Mucosa of descending colon (tissue), 3 donors: ENCODE results near the gene PSMD1. TPM values are rescaled to one million over a fixed set of nuclear protein-coding genes. Genes with fewer than 3 reads are reported as not detected.

Source experiments
- ATAC-seq: fragments of 200-7000 bp; cut with Tn5 transposase; one replicate; pipeline ENCODE4 v1.9.1; 2020; ENCODE audit warnings: mild to moderate bottlenecking, moderate library complexity
- DNase-seq, 3 donors: peaks; one replicate each; pipeline ENCODE4 v3.0.0-alpha.2; 2020
- H3K36me3 ChIP-seq: fragments of 200-600 bp; one replicate; pipeline ENCODE4 v1.8.0; 2021; ENCODE audit warnings: low read depth, mild to moderate bottlenecking
- H3K4me1 ChIP-seq: fragments of 200-600 bp; one replicate; pipeline ENCODE4 v1.8.0; 2021; ENCODE audit warnings: low read depth, mild to moderate bottlenecking
- H3K4me3 ChIP-seq: fragments of 200-600 bp; one replicate; pipeline ENCODE4 v1.8.0; 2021; ENCODE audit warnings: mild to moderate bottlenecking
- H3K9me3 ChIP-seq: fragments of 200-600 bp; one replicate; pipeline ENCODE4 v1.8.0; 2021; ENCODE audit warnings: mild to moderate bottlenecking
- intact Hi-C, 2 donors: fragments of 100-400 bp; cut with DNase I in 1 of 2; cut with micrococcal nuclease in 1 of 2; formaldehyde crosslinking; loops; one replicate each; pipeline versions ENCODE4 v1.11.0 to v1.11.1; 2022; cut with DNase I, micrococcal nuclease
- long read RNA-seq, 2 donors: library from polyadenylated mRNA; unstranded; transcript quantifications; one replicate each; pipeline ENCODE4 v2.0.0, GENCODE V29; 2019 to 2021
- total RNA-seq, 3 donors: library from RNA; stranded (reverse); fragmentation: NEBNext Ultra II Directional in 2 of 3; extraction: Animal tissue kit (Norgen Biotek cat#: 25700) in 2 of 3; gene quantifications; one replicate each; pipeline versions ENCODE4 v1.2.1 to v1.2.4, GENCODE V29; 2021 to 2023
- TF ChIP-seq, protein P1 (sequence below): fragments of 200-600 bp; IDR thresholded peaks from one replicate; pipeline ENCODE4 v1.8.0; 2022; ENCODE audit warnings: antibody characterized with exemption, mild to moderate bottlenecking
- donor health status: DM: no; HTN: no; CAD: no; lungs with moderate emphysema.
- donor health status: DM: no; HTN: no; CAD: no.
- donor health status: DM: no; HTN: yes; CAD: no.

The PSMD1 gene
- 10 to 100 TPM; 68.1 to 90.4 (median 76.6) TPM for total RNA-seq
- long read RNA-seq, donor 1, transcript PSMD1-201 (25 exons, 3,326 nt) = major isoform, 48 of 92 reads
- long read RNA-seq, donor 1, partial matches to known transcripts = 39 of 92 reads
- long read RNA-seq, donor 1, other reads (novel, unspliced or antisense) = 5 of 92 reads
- long read RNA-seq, donor 2, partial matches to known transcripts = 68 of 74 reads
- long read RNA-seq, donor 2, other reads (novel, unspliced or antisense) = 4 of 74 reads

DNA sequence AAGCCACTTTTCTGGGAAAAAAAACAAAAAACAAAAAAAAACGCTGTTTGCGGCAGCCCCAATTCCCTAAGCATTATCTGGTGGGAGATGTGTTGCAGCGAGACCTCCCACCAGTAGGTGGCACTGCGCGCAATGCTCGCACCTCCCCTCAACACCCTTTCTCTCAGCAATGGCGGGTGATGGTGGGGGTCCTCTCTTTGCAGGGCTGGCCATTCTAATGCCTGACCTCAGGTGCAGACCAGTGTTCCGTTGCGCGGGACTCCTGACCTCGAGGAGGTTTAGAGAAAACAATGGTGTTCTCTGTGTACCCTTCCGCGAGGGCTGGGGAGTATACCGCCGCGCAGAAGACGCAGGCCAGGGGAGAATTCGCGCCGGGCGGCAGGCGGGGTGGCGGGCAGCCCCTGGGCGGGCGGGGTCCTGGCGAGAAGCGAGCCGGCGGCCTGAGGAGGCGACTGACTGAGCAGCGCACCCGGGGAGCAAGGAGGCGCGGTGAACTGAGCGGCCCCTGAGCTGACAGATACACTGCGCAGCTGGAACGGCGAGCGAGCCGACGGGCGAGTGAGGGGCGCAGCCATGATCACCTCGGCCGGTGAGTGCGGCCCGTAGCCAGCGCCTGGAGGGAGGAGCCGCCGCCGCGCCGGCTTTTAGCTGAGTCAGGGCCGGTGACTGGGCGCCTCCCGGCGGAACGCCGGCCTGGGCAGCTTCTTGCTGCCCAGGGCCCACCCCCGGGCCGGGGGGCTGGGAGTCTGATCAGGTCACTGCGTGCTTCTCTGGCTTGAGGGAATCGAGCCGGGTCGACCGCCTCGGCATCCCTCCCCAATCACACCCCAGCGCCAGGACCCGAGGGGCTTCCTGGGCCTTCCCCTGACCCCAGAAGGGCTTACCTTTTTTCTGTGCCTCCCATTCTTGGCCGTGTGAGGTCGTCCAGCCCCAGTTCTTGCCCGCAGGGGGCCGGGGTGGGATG lies at the start of gene PSMD1:
TSS of gene PSMD1 (plus strand) at position 415 of the 964 bp plus-strand sequence. CDS start at position 574, 159 bp downstream.
- H3K36me3 ChIP-seq = no peaks in the 10 kb centered on the region
- ATAC-seq = peak; percentile 93
- peak; percentile 92 to 97 (median 94) for DNase-seq
- peak within 1 kb of the TSS; percentile 98 for H3K4me3 ChIP-seq
- H3K9me3 ChIP-seq = no peaks in the 10 kb centered on the region
- intact Hi-C loops = no loop called here
- TF ChIP-seq, protein P1, sequence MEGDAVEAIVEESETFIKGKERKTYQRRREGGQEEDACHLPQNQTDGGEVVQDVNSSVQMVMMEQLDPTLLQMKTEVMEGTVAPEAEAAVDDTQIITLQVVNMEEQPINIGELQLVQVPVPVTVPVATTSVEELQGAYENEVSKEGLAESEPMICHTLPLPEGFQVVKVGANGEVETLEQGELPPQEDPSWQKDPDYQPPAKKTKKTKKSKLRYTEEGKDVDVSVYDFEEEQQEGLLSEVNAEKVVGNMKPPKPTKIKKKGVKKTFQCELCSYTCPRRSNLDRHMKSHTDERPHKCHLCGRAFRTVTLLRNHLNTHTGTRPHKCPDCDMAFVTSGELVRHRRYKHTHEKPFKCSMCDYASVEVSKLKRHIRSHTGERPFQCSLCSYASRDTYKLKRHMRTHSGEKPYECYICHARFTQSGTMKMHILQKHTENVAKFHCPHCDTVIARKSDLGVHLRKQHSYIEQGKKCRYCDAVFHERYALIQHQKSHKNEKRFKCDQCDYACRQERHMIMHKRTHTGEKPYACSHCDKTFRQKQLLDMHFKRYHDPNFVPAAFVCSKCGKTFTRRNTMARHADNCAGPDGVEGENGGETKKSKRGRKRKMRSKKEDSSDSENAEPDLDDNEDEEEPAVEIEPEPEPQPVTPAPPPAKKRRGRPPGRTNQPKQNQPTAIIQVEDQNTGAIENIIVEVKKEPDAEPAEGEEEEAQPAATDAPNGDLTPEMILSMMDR = peak; percentile 97
- H3K4me1 ChIP-seq = peaks cover 27% of the 10 kb centered on the region

DNA sequence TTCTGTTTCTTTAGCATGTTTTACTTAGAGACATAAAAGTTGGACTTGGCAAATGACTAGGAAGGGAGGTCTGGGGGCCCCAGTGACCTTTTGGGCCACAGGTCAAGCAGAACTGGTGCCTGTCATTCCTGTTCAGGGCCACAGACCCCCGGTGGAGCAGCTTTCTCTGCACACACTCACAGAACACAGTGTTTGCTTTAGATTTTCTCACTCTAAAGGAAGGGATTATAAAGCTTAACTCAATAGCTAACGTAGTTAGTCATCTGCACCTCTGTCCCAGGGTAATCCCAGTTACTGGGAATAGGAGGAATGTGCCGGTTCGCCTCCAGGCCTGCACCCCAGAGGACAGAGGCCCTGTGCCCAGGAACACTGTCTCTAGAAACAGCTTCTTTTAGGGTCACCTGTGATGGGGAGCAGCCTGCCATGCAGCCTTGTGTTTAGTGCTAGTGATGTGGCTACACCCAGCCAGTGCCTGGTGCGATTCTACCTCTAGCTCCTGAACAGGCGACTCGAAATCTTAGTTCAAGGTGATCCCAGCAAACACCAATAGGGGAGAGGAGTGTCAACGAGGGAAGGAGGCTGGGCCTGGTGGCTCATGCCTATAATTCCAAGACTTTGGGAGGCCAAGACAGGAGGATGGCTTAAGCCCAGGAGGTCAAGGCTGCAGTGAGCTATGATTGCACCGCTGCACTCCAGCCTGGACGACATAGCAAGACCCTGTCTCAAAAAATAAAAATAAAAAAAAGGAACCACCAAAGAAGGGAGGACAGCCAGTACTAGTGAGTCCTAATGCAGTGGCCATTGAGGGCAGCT lies 49.2 kb upstream of the PSMD1 start:
- TF ChIP-seq, protein P1 = no peak
- no peak for DNase-seq
- no peaks in the 10 kb centered on the region for H3K4me1 ChIP-seq
- intact Hi-C loops = no loop called here
- no peaks in the 10 kb centered on the region for H3K36me3 ChIP-seq
- no peak for ATAC-seq
- no peak overlapping the region for H3K4me3 ChIP-seq
- no peaks in the 10 kb centered on the region for H3K9me3 ChIP-seq

DNA sequence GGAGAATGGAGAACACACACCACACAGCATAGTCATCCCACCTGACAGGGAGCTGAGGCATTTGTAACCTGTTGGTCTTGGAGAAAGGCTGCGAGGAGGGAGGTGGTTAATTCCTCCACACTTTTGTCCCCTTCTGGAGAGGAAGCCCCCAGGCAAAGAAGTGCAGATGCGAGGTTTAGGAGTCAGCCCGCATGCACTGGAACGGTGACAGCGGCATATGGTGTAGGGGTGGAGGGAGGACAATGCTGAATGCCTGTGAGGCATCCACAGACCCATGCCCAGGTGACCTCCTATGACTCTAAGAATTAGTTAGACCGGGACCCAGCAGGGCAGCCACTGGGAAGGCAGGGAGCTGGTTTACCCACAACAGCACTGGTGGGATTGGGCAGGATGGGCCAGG lies 48.5 kb upstream of the PSMD1 start:
- TF ChIP-seq, protein P1 = no peak

DNA sequence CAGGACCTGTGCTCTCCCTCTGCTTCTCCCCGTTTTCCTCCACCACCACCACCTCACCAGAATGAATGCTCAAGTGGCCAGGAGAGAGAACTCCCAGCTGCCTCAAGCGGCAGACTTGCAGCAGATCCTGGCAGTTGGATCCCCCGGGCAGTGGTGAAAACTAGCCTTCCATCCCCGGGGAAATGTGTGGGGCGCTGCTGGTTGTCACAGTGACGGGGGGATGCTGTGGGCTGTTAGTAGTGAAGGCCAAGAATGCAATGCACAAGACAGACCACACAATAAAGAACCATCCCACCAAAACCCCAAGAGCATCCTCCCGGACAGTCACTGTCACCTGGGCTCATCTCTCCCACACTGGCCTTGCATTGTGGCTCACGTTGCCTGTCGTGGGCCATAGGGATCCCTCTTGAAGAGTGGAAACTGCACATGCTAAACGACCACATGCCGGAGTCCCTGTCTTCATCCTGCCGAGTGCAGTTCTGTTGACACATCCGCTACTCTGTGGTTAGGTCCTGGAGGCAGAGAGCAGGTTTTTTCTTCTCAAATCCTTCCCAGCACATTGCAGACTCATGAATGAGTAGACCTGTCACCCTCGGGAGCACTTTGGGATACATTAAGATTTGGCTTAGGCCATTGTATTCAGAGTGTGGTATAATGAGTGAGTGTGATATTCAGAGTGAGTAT lies 47.3 kb upstream of the PSMD1 start:
- Histone ChIP-seq H3K4me1 (no peaks in the 10 kb centered on the region), H3K9me3 (no peaks in the 10 kb centered on the region), H3K4me3 (no peak overlapping the region), H3K36me3 (no peaks in the 10 kb centered on the region)
- TF ChIP-seq, protein P1 = no peak
- intact Hi-C loops = no loop called here
- ATAC-seq = no peak
- DNase-seq = no peak

More for the DNA sequence above, 48.5 kb upstream of the PSMD1 start:
- Histone ChIP-seq H3K4me3 (no peak overlapping the region), H3K4me1 (no peaks in the 10 kb centered on the region), H3K36me3 (no peaks in the 10 kb centered on the region), H3K9me3 (no peaks in the 10 kb centered on the region)
- ATAC-seq (no peak), DNase-seq (no peak)
- intact Hi-C loops = no loop called here

DNA sequence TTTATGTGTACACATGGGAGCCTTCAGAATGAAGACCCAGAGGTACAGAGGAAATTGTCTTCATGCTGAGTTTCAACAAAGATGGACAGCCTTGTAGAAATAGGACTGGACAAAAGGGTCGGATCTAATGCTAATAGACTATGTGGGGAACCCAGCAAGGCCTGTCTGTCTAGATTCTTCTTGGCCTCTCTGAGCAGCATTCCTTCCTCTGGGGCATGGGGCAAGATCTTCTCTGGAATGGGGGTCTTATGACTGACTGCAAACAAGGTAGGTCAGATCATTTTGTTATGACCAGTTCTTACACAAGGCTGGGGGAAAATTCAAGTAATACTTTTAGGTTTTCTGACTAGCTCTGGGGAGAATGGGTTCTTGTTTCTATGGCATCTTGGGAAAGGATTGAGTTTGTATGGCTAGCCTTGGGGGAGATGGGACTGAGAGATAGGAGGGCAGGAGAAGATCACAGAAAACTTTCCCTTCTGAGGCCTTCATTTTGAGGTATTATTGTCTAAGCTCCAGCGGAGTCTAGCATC lies 46.4 kb upstream of the PSMD1 start:
- TF ChIP-seq, protein P1 = no peak
- Histone ChIP-seq H3K4me3 (no peak overlapping the region), H3K36me3 (no peaks in the 10 kb centered on the region), H3K4me1 (no peaks in the 10 kb centered on the region), H3K9me3 (no peaks in the 10 kb centered on the region)
- intact Hi-C loops = no loop called here
- DNase-seq = no peak
- ATAC-seq = no peak
